Lower leg skin (tissue), 4 donors: ENCODE results near the gene PRKCG. TPM values are rescaled to one million over a fixed set of nuclear protein-coding genes. Genes with fewer than 3 reads are reported as not detected.

Experiments used
- DNase-seq, 2 donors: peaks; one replicate each; pipeline ENCODE4 v3.0.0-alpha.2; 2019; ENCODE audit warnings: low spot score in 2 of 2
- H3K4me3 ChIP-seq: fragments of 200-600 bp; sonication (generic); 2 replicates; pipeline ENCODE4 v1.5.1; 2017; ENCODE audit warnings: mild to moderate bottlenecking, low read depth; ENCODE audit not compliant: poor library complexity, severe bottlenecking
- CTCF ChIP-seq, 3 donors: fragments of 450-650 bp; IDR thresholded peaks; one replicate each; pipeline ENCODE4 v1.5.1; 2016; ENCODE audit warnings: antibody characterized with exemption in 3 of 3, mild to moderate bottlenecking in 3 of 3, moderate library complexity in 2 of 3
- POLR2A ChIP-seq, 2 donors: fragments of 450-650 bp; IDR thresholded peaks; one replicate each; pipeline ENCODE4 v1.6.1; 2016 to 2017; ENCODE audit warnings: antibody characterized with exemption in 2 of 2, mild to moderate bottlenecking in 1 of 2, moderate library complexity in 1 of 2
- WGBS, 2 donors: methylation state at CpG; one replicate each; pipeline ENCODE4 v1.1.5; 2018; 5-methylcytosine and 5-hydroxymethylcytosine counted together
- intact Hi-C: fragments of 100-400 bp; cut with DNase I; formaldehyde crosslinking; loops from one replicate; pipeline ENCODE4 v1.15.0; 2023; ENCODE audit warnings: low total_unique reads
- total RNA-seq, 4 donors: library from RNA; depleted of rRNA; stranded (reverse); fragments of >200 nt; gene quantifications; one replicate each; pipeline ENCODE4 v1.1.0, GENCODE V29; 2016

PRKCG gene
- total RNA-seq, 4 donors from 2014 or later = not detected

GRCh38 chr19:53880711-53881481 lies 1.1 kb upstream of the PRKCG start:
- intact Hi-C loops = no loop called here
- H3K4me3 ChIP-seq = no peak overlapping the region
- no peak for DNase-seq
- no peak for TF ChIP-seq CTCF (IDR thresholded peaks at IDR 0.05)
- no peak for TF ChIP-seq POLR2A (IDR thresholded peaks at IDR 0.05)
- 16 to 29% methylated on average over 6 of the region's 6 CpGs for WGBS, 2 donors

GRCh38 chr19:53882391-53883050 lies 524 bp downstream of the PRKCG start:
- DNase-seq = no peak
- no peak overlapping the region for H3K4me3 ChIP-seq
- 3 to 4% methylated on average over 18 of the region's 18 CpGs for WGBS, 2 donors
- intact Hi-C loops = no loop called here
- TF ChIP-seq CTCF (IDR thresholded peaks at IDR 0.05) (no peak), POLR2A (IDR thresholded peaks at IDR 0.05) (no peak)

GRCh38 chr19:53883231-53883661 lies 1.2 kb downstream of the PRKCG start:
- H3K4me3 ChIP-seq = no peak overlapping the region
- TF ChIP-seq POLR2A (IDR thresholded peaks at IDR 0.05) (no peak), CTCF (IDR thresholded peaks at IDR 0.05) (no peak)
- WGBS, 2 donors = 2 to 3% methylated on average over 12 to 19 of the region's 19 CpGs
- intact Hi-C loops = no loop called here
- DNase-seq = no peak

GRCh38 chr19:53883741-53884140 lies 1.7 kb downstream of the PRKCG start:
- no peak overlapping the region for H3K4me3 ChIP-seq
- TF ChIP-seq POLR2A (IDR thresholded peaks at IDR 0.05) = no peak
- TF ChIP-seq CTCF (IDR thresholded peaks at IDR 0.05) = no peak
- 26 to 27% methylated on average over 11 of the region's 11 CpGs for WGBS, 2 donors
- intact Hi-C loops = no loop called here
- no peak for DNase-seq

- no peak overlapping the region for H3K4me3 ChIP-seq
- intact Hi-C loops = no loop called here
- WGBS, 2 donors = 23 to 28% methylated on average over 12 of the region's 12 CpGs
- TF ChIP-seq POLR2A (IDR thresholded peaks at IDR 0.05) (no peak), CTCF (IDR thresholded peaks at IDR 0.05) (no peak)
- DNase-seq = no peak
Observed at GRCh38 chr19:53884256-53884655, 2.3 kb downstream of the PRKCG start.
